K562 (cell line): ENCODE results near the gene COX6B1.

Source experiments
- ARNT ChIP-seq, 2 experiments: fragments of 450-650 bp; IDR thresholded peaks; 2 replicates each; pipeline ENCODE4 v1.6.1; 2016; ENCODE audit warnings: mild to moderate bottlenecking in 1 of 2
- BRD4 ChIP-seq: fragments of 200-600 bp; sonication (generic); IDR thresholded peaks from 2 replicates; pipeline ENCODE4 v1.6.1; 2017; ENCODE audit warnings: inconsistent platforms
- CHCHD3 ChIP-seq: fragments of 250-450 bp; sonication (Bioruptor Pico); IDR thresholded peaks from 2 replicates; pipeline ENCODE4 v2.1.2; 2022; ENCODE audit warnings: mild to moderate bottlenecking
- HMG20A ChIP-seq: fragments of 450-650 bp; formaldehyde crosslinking; conservative IDR thresholded peaks from 2 replicates; pipeline ENCODE4 v1.4.0; 2020; ENCODE audit warnings: mild to moderate bottlenecking, mixed read lengths
- NR2F6 ChIP-seq: fragments of 450-650 bp; formaldehyde crosslinking; IDR thresholded peaks from 2 replicates; pipeline ENCODE4 v1.4.0; 2020; ENCODE audit warnings: mild to moderate bottlenecking
- RAD21 ChIP-seq, 2 experiments: fragments of 250-450 bp in 1 of 2; fragments of 450-650 bp in 1 of 2; sonication (Bioruptor Pico) in 1 of 2; formaldehyde crosslinking in 1 of 2; IDR thresholded peaks in 1 of 2; conservative IDR thresholded peaks in 1 of 2; 2 replicates each; pipeline versions ENCODE4 v1.4.0 to v1.8.0; 2020 to 2022; ENCODE audit warnings: mild to moderate bottlenecking in 2 of 2, moderate library complexity in 1 of 2
- RFX5 ChIP-seq: IDR thresholded peaks from 2 replicates; pipeline ENCODE4 v1.6.1; 2011; ENCODE audit warnings: low read depth, mild to moderate bottlenecking, improper control_type of control experiment, low read length
- SMC3 ChIP-seq: conservative IDR thresholded peaks from 2 replicates; pipeline ENCODE4 v1.6.1; 2011; ENCODE audit warnings: low read depth, low read length, improper control_type of control experiment; ENCODE audit not compliant: insufficient read depth
- ZFP36 ChIP-seq: fragments of 150-350 bp; IDR thresholded peaks from 2 replicates; pipeline ENCODE4 v1.6.1; 2018; ENCODE audit warnings: low read length, low read depth; ENCODE audit not compliant: partially characterized antibody
- TF ChIP-seq, protein P1 (sequence below), 3 experiments: IDR thresholded peaks in 2 of 3; conservative IDR thresholded peaks in 1 of 3; 2 replicates each; pipeline ENCODE4 v1.5.1; 2011 to 2012; ENCODE audit warnings: low read length in 3 of 3, mild to moderate bottlenecking in 3 of 3, control low read depth in 2 of 3, improper control_type of control experiment in 1 of 3, inconsistent platforms in 1 of 3, low read depth in 1 of 3, mixed read lengths in 1 of 3, moderate library complexity in 1 of 3; ENCODE audit not compliant: insufficient read depth in 2 of 3

DNA sequence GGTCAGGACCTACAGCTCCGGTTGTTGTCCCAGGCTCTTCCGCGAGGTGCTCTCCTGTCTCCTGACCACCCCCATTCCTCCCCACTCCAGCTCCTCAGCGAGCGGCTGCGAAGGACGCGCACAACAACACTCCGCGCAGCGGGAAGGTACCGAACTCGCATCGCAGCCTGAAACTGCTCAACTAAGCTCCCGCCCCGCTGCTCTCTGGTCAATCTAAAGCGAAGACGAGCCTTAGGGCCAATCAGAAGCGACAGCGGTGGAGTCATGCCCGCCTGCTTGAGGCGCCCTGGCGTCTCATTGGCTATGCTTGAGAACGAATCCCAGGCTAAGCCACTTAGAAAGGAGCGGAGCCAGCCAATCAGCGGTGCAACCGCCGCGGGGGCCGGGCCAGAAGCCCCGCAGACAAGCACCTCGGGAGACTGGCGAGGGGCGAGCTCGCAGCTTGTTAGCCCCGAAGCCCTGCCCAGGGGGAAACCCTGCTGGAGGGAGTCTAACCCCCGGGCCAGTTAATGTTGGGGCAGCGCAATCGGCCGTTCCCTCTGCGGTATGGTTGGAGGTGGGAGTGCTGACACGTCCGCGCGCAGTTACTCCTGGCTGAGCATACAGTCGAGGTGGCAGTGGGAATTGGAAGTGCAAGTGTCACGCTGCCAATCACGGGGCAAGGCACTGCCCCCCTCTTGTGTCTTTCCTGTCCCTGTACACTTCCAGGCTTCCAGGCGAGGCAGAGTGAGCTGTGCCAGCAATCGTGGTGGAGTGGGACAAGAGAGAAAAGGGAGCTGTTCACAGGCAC is 54.3 kb downstream of the COX6B1 start:
- TF ChIP-seq CHCHD3 (CRISPR knock-in tag) = no peak
- TF ChIP-seq RFX5 = no peak
- no peak for TF ChIP-seq RAD21 (CRISPR knock-in tag; conservative IDR thresholded peaks at IDR 0.05 in 1 of 2, IDR thresholded peaks at IDR 0.05 in 1 of 2)
- TF ChIP-seq ARNT (IDR thresholded peaks at IDR 0.05) = no peak
- TF ChIP-seq BRD4 = no peak
- TF ChIP-seq HMG20A (CRISPR knock-in tag) = no peak
- TF ChIP-seq, protein P1, sequence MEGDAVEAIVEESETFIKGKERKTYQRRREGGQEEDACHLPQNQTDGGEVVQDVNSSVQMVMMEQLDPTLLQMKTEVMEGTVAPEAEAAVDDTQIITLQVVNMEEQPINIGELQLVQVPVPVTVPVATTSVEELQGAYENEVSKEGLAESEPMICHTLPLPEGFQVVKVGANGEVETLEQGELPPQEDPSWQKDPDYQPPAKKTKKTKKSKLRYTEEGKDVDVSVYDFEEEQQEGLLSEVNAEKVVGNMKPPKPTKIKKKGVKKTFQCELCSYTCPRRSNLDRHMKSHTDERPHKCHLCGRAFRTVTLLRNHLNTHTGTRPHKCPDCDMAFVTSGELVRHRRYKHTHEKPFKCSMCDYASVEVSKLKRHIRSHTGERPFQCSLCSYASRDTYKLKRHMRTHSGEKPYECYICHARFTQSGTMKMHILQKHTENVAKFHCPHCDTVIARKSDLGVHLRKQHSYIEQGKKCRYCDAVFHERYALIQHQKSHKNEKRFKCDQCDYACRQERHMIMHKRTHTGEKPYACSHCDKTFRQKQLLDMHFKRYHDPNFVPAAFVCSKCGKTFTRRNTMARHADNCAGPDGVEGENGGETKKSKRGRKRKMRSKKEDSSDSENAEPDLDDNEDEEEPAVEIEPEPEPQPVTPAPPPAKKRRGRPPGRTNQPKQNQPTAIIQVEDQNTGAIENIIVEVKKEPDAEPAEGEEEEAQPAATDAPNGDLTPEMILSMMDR (IDR thresholded peaks at IDR 0.05 in 2 of 3, conservative IDR thresholded peaks at IDR 0.05 in 1 of 3; ENCODE audit: insufficient read depth in 2 of 3, low read depth in 1 of 3, low read length in 3 of 3) = no peak
- no peak for TF ChIP-seq ZFP36
- TF ChIP-seq NR2F6 (CRISPR knock-in tag) = no peak
- TF ChIP-seq SMC3 = no peak
